ENCODE data around the gene ACO1.

Gene ACO1

GRCh38 chr9:32463500-32464293, 79.3 kb downstream of the ACO1 start:
- H3K27ac ChIP-seq = no peak overlapping the region
- TF ChIP-seq ZFX (IDR thresholded peaks at IDR 0.05) (no peak), CTCF (conservative IDR thresholded peaks at IDR 0.05) (no peak)

GRCh38 chr9:32468740-32469139, 84.3 kb downstream of the ACO1 start:
- H3K27ac ChIP-seq = no peak overlapping the region
- TF ChIP-seq ZFX (IDR thresholded peaks at IDR 0.05) (no peak), CTCF (conservative IDR thresholded peaks at IDR 0.05) (no peak)

- no peak for TF ChIP-seq ZFX (IDR thresholded peaks at IDR 0.05)
- no peak for TF ChIP-seq CTCF (conservative IDR thresholded peaks at IDR 0.05)
- H3K27ac ChIP-seq = no peak overlapping the region
Measured at GRCh38 chr9:32472344-32472743, 87.9 kb downstream of the ACO1 start.

GRCh38 chr9:32483343-32483742, 98.9 kb downstream of the ACO1 start:
- no peak overlapping the region for H3K27ac ChIP-seq
- TF ChIP-seq ZFX (IDR thresholded peaks at IDR 0.05) = no peak
- TF ChIP-seq CTCF (conservative IDR thresholded peaks at IDR 0.05) = no peak

- no peak overlapping the region for H3K27ac ChIP-seq
- TF ChIP-seq CTCF (conservative IDR thresholded peaks at IDR 0.05) (no peak), ZFX (IDR thresholded peaks at IDR 0.05) (no peak)
Measured at GRCh38 chr9:32486839-32487562, 102.6 kb downstream of the ACO1 start.

GRCh38 chr9:32487981-32488380, 103.5 kb downstream of the ACO1 start:
- no peak overlapping the region for H3K27ac ChIP-seq
- TF ChIP-seq ZFX (IDR thresholded peaks at IDR 0.05) (no peak), CTCF (conservative IDR thresholded peaks at IDR 0.05) (no peak)

GRCh38 chr9:32490601-32491000, 106.2 kb downstream of the ACO1 start:
- TF ChIP-seq ZFX (IDR thresholded peaks at IDR 0.05) = no peak
- H3K27ac ChIP-seq = no peak overlapping the region

Data from C4-2B (cell line).